22Rv1 (cell line): ENCODE results near the gene EYA2.

ENCODE experiments used
- ZFX ChIP-seq: fragments of 450-650 bp; IDR thresholded peaks from 2 replicates; pipeline ENCODE4 v1.6.1; 2017; ENCODE audit warnings: antibody characterized with exemption, borderline replicate concordance
- TF ChIP-seq, protein P1 (sequence below): fragments of 450-650 bp; IDR thresholded peaks from 2 replicates; pipeline ENCODE4 v1.5.1; 2017; ENCODE audit warnings: mild to moderate bottlenecking

DNA sequence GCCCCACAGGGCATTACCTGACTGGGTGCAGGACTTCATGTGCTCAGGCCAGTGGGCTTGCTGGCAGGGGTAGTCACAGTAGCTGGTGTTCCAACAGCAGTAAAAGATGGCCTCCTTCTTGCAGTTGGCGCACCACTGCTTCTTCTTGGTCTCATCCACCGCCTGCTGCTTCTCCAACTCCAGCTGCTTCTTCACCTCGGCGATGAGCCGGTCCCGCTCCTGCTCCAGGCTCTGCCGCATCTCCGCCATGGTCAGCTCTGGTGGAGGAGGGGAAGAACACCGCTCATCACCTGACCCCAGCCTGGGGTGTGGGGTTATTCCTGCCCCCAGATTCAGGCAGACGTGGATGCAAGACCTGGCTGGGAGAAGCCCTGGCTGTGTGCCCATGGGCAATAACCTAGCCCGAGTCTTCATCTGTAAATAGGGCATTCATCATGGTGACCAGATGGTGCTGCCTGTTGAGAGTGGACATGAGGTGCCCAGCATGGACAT is 329.7 kb downstream of the EYA2 start:
- TF ChIP-seq, protein P1, sequence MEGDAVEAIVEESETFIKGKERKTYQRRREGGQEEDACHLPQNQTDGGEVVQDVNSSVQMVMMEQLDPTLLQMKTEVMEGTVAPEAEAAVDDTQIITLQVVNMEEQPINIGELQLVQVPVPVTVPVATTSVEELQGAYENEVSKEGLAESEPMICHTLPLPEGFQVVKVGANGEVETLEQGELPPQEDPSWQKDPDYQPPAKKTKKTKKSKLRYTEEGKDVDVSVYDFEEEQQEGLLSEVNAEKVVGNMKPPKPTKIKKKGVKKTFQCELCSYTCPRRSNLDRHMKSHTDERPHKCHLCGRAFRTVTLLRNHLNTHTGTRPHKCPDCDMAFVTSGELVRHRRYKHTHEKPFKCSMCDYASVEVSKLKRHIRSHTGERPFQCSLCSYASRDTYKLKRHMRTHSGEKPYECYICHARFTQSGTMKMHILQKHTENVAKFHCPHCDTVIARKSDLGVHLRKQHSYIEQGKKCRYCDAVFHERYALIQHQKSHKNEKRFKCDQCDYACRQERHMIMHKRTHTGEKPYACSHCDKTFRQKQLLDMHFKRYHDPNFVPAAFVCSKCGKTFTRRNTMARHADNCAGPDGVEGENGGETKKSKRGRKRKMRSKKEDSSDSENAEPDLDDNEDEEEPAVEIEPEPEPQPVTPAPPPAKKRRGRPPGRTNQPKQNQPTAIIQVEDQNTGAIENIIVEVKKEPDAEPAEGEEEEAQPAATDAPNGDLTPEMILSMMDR = no peak
- no peak for TF ChIP-seq ZFX
